ENCODE measurements around the gene CPNE8. TPM values are rescaled to one million over a fixed set of nuclear protein-coding genes. Genes with fewer than 3 reads are reported as not detected.
A peak's percentile ranks its signal among the peaks of the same experiment; 100 is the strongest.

The CPNE8 gene
- total RNA-seq, 4 donors from 2014 or later = 11.1 to 35.2 (median 16.7) TPM

DNA sequence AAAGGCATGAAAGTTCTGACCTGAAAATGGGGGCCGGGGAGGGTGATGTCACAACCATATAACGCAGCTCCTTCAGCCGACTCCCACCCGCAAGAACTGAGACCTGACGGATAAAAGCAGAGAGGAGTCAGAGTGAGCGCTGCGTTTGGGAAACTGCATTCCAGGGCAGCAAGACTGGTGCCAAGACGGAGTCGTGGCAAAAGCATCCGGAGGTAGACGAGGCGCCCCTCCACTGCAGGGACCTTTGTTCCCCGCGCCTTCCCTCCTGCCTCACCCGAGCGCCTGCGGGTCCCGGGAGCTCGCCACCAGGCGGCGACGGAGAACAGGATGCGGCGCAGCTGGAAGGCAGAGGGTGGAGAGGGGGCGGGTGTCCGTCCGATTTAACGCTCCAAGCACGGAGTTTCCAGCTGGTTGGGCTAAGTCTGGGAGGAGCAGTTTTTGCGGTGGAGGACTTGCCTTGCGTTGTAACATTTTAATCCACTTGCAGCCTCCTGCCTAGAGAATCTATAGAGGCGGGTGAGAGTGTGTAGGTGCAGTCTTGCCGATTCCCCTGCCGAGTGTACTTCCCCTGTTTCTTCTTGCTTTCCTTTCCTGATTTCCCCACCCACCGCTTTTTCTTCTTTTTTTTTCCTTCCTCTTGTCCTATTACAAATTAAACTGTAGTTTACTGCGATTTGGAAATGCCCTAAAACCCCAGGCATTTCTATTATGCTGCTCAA lies 1.2 kb upstream of the CPNE8 start:
- peak overlapping the region; percentile 49 to 56 for H3K4me3 ChIP-seq
- H3K36me3 ChIP-seq = no peaks in the 10 kb centered on the region
- peak; percentile 79 to 89 (median 86) for TF ChIP-seq CTCF (IDR thresholded peaks at IDR 0.05)
- peak in 1 of 2 donors; percentile 45 for TF ChIP-seq POLR2A (IDR thresholded peaks at IDR 0.05)
- peak overlapping the region; percentile 85 to 87 for H3K27ac ChIP-seq
- no peaks in the 10 kb centered on the region for H3K9me3 ChIP-seq
- DNase-seq = peak; percentile 84 to 86
- no peaks in the 10 kb centered on the region for H3K4me1 ChIP-seq
- intact Hi-C loops (cut with DNase I; ENCODE audit: low total_unique reads) = no loop called here
- no peaks in the 10 kb centered on the region for H3K27me3 ChIP-seq

GRCh38 chr12:38904537-38905479 lies 583 bp downstream of the CPNE8 start:
- H3K4me3 ChIP-seq = peak overlapping the region; percentile 49 to 56
- peak overlapping the region; percentile 85 to 87 for H3K27ac ChIP-seq
- intact Hi-C loops (cut with DNase I; ENCODE audit: low total_unique reads) = no loop called here
- no peaks in the 10 kb centered on the region for H3K9me3 ChIP-seq
- no peaks in the 10 kb centered on the region for H3K36me3 ChIP-seq
- H3K27me3 ChIP-seq = no peaks in the 10 kb centered on the region
- peak; percentile 79 to 84 for DNase-seq
- no peaks in the 10 kb centered on the region for H3K4me1 ChIP-seq
- TF ChIP-seq POLR2A (IDR thresholded peaks at IDR 0.05) (peak in 1 of 2 donors; percentile 33), CTCF (IDR thresholded peaks at IDR 0.05) (no peak)

- no peak for TF ChIP-seq CTCF (IDR thresholded peaks at IDR 0.05)
- no peak for TF ChIP-seq POLR2A (IDR thresholded peaks at IDR 0.05)
- no peak overlapping the region for H3K4me3 ChIP-seq
- no peaks in the 10 kb centered on the region for H3K36me3 ChIP-seq
- DNase-seq = no peak
- intact Hi-C loops (cut with DNase I; ENCODE audit: low total_unique reads) = no loop called here
- H3K27ac ChIP-seq = peak overlapping the region; percentile 85 to 87
- H3K27me3 ChIP-seq = no peaks in the 10 kb centered on the region
- no peaks in the 10 kb centered on the region for H3K9me3 ChIP-seq
- H3K4me1 ChIP-seq = no peaks in the 10 kb centered on the region
Observed at GRCh38 chr12:38903596-38903995, 1.8 kb downstream of the CPNE8 start.

DNA sequence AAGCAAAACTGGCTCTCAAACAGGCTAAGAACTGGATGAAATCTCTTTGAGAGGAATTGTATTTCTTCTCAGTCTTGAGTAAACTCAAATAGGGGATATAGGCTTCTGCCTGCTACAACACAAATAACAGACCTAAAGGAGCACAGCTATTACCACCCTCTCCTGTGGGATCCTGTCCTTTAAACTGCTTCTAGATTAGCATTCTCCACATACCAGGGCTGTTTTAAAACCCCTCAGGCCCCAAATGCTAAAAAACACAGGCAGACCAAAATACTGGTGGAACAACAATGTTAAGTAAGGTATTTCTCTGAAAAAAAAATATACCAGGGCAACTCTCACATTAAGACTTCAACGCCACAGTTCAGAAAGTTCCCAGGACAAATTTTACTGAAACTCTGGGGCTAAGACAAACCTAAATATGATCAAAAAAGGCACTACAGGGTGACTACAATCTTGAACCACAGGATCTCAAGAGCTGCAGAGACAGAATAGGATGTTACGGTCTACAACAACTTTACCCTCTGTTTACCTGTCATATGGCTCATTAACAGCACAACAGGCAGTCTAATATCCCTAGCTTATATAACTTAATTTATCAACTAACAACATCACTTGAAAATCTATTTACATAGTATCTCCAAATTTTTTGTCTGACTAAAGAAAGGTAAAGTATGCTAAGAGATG lies 7.2 kb downstream of the CPNE8 start:
- no peaks in the 10 kb centered on the region for H3K27me3 ChIP-seq
- no peak for DNase-seq
- H3K4me3 ChIP-seq = no peak overlapping the region
- H3K4me1 ChIP-seq = no peaks in the 10 kb centered on the region
- no peak for TF ChIP-seq POLR2A (IDR thresholded peaks at IDR 0.05)
- TF ChIP-seq CTCF (IDR thresholded peaks at IDR 0.05) = no peak
- H3K36me3 ChIP-seq = no peaks in the 10 kb centered on the region
- H3K27ac ChIP-seq = no peak overlapping the region
- intact Hi-C loops (cut with DNase I; ENCODE audit: low total_unique reads) = no loop called here
- no peaks in the 10 kb centered on the region for H3K9me3 ChIP-seq
